HG02840 (cell line): ENCODE data around the gene ZFP91.

Experiments
- ATAC-seq: cut with Tn5 transposase; IDR thresholded peaks from one replicate; pipeline ENCODE4 v1.9.1; 2021; ENCODE audit warnings: mild to moderate bottlenecking, moderate library complexity, moderate number of reproducible peaks; ENCODE audit not compliant: unreplicated experiment, low FRiP score

Gene ZFP91

DNA sequence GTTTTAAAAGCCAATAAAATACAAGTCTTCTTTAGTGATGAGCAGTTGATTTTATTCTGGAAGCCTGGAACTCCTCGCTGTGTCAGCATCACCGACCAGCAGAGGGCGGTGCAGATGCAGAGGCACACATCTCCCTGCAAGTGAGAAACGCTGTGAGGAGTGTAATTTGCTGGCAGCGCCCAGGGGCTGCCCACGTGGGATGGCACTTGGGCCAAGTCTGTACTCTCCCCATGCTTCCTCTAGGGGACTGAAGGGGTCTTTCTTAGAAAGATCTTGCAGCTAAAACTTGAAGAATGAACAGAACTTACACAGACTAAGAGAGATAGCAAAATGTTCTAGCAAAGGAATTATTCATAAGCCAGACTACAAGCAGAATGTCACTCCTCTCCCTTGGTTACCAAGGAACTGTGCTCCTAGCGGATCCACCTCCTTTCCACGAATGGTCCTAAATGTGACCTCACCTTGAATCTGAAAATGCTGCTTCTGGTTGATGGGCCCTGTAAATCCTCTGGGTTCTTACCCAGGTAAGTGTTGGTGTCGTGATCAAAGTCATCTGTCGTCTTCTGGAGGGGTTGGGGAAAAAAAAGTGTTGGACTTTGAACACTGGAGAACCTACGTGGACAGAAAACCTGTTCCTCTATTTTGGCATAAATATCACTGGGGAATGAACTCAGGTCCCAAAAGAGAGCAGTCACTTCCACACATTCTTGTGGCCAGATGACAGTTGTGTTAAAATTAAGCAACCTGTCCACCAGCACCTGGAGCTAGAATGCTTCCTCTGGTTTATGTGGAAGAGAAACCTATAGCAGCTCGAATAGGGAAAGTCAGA is 75.4 kb downstream of the ZFP91 start:
- peak; percentile 83 for ATAC-seq

DNA sequence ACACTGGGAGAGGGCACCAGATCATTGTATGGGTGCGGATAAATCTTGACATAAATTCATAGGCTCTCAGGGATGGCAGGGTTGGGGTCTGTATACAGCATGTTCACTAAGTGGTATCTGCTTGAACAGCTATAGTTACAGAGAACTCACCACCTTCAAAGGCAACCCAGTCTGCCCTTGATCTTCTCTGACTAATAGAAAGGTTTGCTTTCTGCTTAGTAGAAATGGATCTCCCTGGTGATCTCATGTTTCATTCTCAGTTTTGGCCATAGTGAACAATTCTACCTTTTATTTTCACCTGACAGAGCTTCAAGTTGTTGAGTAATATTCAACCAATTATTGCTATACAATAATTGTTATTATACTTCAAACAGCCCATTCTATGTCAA is 76.0 kb downstream of the ZFP91 start:
- no peak for ATAC-seq

DNA sequence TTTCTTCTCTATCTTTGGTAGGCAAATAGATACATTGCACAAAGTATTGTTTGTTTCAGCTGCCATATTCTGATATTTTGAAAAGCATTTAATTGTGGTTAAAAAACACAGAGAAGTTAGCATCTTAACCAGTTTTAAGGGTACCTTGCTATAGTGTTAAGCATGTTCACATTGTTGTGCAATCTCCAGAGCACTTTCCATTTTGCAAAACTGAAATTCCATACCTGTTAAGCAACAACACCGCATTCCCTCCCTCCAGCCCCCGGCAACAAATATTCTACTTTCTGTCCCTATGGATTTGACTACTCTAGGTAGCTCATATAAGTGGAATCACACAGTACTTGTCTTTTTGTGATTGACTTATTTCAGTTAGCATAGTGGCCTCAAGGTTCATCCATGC is 77.5 kb downstream of the ZFP91 start:
- ATAC-seq, result no peak

DNA sequence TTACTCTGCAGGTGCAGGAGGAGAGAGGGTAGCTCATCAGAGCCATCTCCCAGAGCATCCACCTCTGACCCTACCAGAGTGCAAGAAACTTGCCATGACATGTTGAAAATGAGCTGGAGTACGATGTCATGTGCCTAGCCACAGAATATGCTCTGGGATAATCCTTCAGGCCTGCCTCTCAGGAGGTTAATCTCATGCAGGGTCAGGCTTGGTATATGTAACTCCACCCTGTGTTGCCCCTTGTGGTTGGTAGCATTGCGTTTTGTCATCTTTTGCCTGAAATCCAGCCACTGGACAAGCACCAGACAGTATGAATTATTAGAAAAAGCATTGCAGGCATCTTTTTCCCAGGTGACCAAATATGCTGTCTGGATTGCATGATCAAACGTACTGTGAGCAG is 79.8 kb downstream of the ZFP91 start:
- ATAC-seq, result no peak

DNA sequence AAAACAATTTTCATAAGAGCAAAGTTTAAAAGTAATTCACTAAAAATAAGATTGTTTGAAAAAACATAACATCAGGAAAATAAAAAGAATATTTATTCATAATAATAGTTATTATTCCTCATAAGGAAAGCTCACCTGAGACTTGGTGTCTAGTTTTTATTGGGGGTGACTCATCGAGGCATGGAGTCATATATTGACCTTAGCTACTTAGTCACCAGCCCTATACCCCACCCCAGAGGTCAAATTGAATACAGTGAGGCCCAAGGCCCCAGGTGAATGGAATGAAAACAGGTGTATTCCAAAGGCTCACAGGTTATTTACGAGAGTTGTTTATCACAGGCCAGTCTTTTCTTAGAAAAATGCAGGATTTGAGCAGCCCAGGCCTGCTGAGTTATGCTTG is 80.5 kb downstream of the ZFP91 start:
- no peak for ATAC-seq

DNA sequence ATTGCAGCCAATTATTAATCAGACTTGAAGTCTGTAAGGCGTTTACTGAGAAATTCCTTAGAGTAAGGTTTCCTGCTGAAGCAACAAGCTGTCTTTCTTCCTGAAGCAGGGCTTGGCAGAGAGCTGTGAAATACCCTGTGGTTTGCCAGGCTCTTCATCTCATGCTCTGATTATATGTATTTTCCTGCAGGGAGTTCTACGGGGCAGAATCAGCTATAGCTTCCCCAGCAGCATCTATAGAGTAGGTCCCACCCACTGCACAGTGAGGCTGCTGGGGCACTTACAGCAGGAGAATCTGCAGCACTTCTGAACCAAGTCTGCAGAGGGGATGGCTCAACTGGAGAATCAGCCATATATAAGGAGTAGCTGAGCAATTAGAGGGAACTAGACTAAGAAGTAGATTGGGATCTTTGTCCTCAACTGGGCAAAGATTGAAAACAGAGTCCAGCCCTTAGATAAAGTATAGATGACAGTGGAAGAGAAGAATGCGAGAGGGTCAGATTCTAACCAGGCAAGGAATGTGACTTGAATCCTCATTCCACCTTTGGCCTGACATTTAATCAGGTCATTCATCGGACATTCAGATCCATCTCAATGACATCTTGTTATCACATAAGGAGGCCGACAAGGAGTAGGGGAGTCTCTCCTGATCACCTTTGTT is 81.2 kb downstream of the ZFP91 start:
- no peak for ATAC-seq
